ENCODE results near the gene C17orf67.

- TF ChIP-seq, protein P1, sequence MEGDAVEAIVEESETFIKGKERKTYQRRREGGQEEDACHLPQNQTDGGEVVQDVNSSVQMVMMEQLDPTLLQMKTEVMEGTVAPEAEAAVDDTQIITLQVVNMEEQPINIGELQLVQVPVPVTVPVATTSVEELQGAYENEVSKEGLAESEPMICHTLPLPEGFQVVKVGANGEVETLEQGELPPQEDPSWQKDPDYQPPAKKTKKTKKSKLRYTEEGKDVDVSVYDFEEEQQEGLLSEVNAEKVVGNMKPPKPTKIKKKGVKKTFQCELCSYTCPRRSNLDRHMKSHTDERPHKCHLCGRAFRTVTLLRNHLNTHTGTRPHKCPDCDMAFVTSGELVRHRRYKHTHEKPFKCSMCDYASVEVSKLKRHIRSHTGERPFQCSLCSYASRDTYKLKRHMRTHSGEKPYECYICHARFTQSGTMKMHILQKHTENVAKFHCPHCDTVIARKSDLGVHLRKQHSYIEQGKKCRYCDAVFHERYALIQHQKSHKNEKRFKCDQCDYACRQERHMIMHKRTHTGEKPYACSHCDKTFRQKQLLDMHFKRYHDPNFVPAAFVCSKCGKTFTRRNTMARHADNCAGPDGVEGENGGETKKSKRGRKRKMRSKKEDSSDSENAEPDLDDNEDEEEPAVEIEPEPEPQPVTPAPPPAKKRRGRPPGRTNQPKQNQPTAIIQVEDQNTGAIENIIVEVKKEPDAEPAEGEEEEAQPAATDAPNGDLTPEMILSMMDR (IDR thresholded peaks at IDR 0.05; ENCODE audit: low read depth, low read length) = no peak
- TF ChIP-seq POLR2A (IDR thresholded peaks at IDR 0.05; ENCODE audit: extremely low read depth, insufficient read length) = no peak
Measured at GRCh38 chr17:56755310-56755709, 78.4 kb downstream of the C17orf67 start.

All from NB4 (cell line).